Fibroblast of lung (primary cell): Measurements from ENCODE around the gene SLAMF8.

Experiments
- EZH2 ChIP-seq: IDR thresholded peaks from 2 replicates; pipeline ENCODE4 v1.5.1; 2012; ENCODE audit warnings: low read length, control low read depth, mild to moderate bottlenecking; ENCODE audit errors: missing control alignments
- TF ChIP-seq, protein P1 (sequence below), 2 donors: IDR thresholded peaks in 1 of 2; conservative IDR thresholded peaks in 1 of 2; 1 replicate in 1 of 2; 2 replicates in 1 of 2; pipeline ENCODE4 v1.5.1; 2011 to 2012; ENCODE audit warnings: low read length in 2 of 2, control low read depth in 1 of 2, inconsistent platforms in 1 of 2, low read depth in 1 of 2, mild to moderate bottlenecking in 1 of 2

DNA sequence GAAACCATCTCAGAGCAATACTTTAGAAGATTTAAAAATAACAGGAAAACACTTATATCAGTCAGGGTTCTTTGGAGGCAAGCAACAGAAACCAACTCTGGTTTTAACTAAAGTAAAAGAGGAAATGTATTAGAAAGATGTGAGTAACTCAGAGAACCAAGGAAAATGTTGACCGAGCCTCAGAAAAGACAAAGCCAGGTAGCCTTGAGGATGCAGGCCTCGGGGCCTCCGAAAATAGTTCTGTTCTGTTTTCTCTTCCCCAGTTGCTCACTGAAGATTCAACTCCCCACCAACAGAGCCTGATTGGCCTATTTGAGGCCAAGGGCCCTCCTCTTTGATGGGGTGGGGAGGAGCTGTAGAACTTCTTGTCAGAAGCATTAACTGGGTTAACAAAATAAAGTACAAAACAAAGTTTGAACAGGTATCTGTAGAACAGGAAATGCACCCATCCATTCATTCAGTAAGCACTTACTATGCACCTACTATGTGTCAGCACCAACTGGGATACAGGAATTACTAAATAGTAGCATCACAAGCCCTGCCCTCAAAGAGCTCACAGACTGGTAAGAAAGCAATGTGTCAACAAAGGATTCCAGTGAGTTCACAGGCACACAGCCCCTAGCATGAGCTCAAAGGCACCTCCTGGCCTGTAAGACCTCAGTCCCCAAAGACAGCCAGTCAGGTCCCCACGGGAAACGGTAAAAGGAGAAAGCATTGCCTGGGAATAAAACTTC lies 12.6 kb downstream of the SLAMF8 start:
- TF ChIP-seq, protein P1, sequence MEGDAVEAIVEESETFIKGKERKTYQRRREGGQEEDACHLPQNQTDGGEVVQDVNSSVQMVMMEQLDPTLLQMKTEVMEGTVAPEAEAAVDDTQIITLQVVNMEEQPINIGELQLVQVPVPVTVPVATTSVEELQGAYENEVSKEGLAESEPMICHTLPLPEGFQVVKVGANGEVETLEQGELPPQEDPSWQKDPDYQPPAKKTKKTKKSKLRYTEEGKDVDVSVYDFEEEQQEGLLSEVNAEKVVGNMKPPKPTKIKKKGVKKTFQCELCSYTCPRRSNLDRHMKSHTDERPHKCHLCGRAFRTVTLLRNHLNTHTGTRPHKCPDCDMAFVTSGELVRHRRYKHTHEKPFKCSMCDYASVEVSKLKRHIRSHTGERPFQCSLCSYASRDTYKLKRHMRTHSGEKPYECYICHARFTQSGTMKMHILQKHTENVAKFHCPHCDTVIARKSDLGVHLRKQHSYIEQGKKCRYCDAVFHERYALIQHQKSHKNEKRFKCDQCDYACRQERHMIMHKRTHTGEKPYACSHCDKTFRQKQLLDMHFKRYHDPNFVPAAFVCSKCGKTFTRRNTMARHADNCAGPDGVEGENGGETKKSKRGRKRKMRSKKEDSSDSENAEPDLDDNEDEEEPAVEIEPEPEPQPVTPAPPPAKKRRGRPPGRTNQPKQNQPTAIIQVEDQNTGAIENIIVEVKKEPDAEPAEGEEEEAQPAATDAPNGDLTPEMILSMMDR (conservative IDR thresholded peaks at IDR 0.05 in 1 of 2, IDR thresholded peaks at IDR 0.05 in 1 of 2; ENCODE audit: low read depth in 1 of 2, low read length in 2 of 2) = no peak
- TF ChIP-seq EZH2 = no peak
